IPS-18a (cell line): ENCODE measurements around the gene GPR141.

Source experiments
- H3K27ac ChIP-seq: one replicate; pipeline ENCODE4 v1.5.1; 2013; ENCODE audit warnings: low read length
- H3K27me3 ChIP-seq: one replicate; pipeline ENCODE4 v1.6.1; 2013; ENCODE audit warnings: mild to moderate bottlenecking, low read length; ENCODE audit not compliant: control insufficient read depth, insufficient read depth
- H3K36me3 ChIP-seq: one replicate; pipeline ENCODE4 v1.6.1; 2013; ENCODE audit warnings: low read depth, low read length; ENCODE audit not compliant: control insufficient read depth
- H3K4me1 ChIP-seq: one replicate; pipeline ENCODE4 v1.6.1; 2013; ENCODE audit warnings: low read depth, low read length; ENCODE audit not compliant: control insufficient read depth
- H3K4me3 ChIP-seq: one replicate; pipeline ENCODE4 v1.5.1; 2013; ENCODE audit warnings: low read length
- H3K9ac ChIP-seq: one replicate; pipeline ENCODE4 v1.6.1; 2013; ENCODE audit warnings: mild to moderate bottlenecking, low read length, moderate library complexity
- H3K9me3 ChIP-seq: one replicate; pipeline ENCODE4 v1.6.1; 2013; ENCODE audit warnings: low read depth, low read length; ENCODE audit not compliant: control insufficient read depth

GPR141 gene

DNA sequence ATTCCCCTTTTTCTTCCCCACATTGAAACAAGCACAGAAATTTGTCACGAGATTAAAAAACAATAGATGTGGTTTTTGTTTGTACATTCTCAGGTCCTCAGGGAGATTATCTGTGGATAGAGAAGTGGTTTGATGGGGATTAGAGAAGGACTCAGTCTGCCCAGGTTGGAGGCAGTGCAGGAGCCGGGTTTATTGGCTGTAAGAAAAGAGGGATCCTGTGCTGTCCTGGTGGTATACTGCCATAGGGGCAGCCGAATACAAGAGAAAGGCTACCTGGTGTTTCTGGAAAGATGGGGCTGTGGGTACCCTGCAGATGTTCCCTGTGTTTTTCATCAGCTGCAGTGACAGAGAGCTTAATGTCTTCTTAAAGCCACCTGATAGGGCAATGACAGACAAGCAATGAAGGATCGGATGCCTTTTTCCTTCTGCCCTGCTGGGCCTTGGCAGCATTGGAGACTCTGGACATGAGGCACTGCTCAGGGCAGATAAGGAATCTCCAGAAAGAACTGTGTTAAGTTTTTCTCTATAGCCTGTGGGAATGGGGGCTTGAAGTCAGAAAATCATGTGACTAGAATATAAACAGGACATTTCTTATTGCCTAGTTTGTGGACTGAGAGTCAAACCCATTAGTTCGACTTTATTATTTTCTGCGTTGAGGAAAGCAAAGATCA, 18.1 kb upstream of the GPR141 start:
- Histone ChIP-seq H3K27ac (no peak overlapping the region), H3K4me1 (peaks cover 30% of the 10 kb centered on the region), H3K9me3 (no peaks in the 10 kb centered on the region), H3K27me3 (no peaks in the 10 kb centered on the region), H3K9ac (no peak overlapping the region), H3K4me3 (no peak overlapping the region), H3K36me3 (no peaks in the 10 kb centered on the region)

DNA sequence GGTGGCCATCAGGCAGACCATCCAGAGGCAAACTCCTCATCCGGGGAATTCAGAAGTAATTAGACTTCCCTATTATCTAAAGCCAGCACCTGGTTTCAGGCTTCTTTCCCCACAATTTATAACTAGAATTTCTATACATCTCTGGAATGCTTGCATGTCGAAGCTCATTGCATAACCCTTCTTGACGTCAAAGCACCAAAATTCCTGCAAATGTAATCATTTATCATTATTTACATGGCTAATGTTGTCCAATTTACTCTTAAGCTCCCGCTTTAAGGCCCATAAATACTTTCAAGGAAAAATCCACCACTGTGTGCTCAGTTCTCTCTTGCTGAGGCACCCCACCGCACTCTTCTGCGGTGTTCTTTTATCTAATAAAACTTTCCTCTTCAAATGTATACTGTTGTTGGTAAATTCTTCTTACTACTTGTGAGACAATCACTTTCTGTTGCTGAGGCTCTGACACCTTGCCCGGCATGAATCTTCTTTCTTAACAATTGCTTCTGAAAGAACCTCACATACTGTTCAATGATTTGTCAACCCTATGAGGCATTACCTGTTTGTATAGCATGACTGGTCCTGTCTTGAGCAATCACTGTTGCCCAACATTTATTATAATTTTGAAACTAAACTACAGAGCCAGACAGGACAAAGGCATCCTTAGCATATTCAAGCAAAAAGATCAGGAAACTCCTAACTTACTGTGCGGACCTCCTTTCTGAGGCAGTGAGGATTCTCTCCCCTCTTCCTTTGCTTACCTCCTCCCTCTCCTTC, 17.4 kb upstream of the GPR141 start:
- Histone ChIP-seq H3K27ac (no peak overlapping the region), H3K36me3 (no peaks in the 10 kb centered on the region), H3K9me3 (no peaks in the 10 kb centered on the region), H3K27me3 (no peaks in the 10 kb centered on the region), H3K4me1 (peaks cover 30% of the 10 kb centered on the region), H3K4me3 (no peak overlapping the region), H3K9ac (no peak overlapping the region)

GRCh38 chr7:37669818-37670217, 13.7 kb upstream of the GPR141 start:
- no peak overlapping the region for H3K9ac ChIP-seq
- H3K9me3 ChIP-seq = no peaks in the 10 kb centered on the region
- no peak overlapping the region for H3K27ac ChIP-seq
- H3K4me3 ChIP-seq = no peak overlapping the region
- H3K27me3 ChIP-seq = no peaks in the 10 kb centered on the region
- H3K36me3 ChIP-seq = no peaks in the 10 kb centered on the region
- peaks cover 23% of the 10 kb centered on the region for H3K4me1 ChIP-seq

DNA sequence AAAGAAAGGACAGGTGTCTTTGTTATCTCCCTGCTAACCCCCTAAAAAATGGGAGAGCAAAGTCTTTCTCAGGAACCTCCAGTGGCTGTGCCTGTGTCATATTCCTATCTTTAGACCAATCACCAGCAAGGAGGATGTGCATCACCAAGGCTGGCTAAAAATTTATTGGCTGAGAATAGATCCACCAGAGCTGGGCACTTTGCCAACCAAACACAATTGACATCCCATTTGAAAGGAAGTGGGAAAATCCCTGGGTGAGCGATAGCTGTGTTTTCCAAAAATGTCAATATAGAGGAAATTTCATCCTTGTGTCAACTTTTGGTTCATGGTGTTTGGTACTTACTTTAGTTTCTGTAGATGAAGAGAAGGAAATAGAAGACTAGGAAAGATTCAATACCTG, 13.1 kb upstream of the GPR141 start:
- Histone ChIP-seq H3K9me3 (no peaks in the 10 kb centered on the region), H3K27ac (no peak overlapping the region), H3K27me3 (no peaks in the 10 kb centered on the region), H3K4me1 (peaks cover 20% of the 10 kb centered on the region), H3K4me3 (no peak overlapping the region), H3K36me3 (no peaks in the 10 kb centered on the region), H3K9ac (no peak overlapping the region)

DNA sequence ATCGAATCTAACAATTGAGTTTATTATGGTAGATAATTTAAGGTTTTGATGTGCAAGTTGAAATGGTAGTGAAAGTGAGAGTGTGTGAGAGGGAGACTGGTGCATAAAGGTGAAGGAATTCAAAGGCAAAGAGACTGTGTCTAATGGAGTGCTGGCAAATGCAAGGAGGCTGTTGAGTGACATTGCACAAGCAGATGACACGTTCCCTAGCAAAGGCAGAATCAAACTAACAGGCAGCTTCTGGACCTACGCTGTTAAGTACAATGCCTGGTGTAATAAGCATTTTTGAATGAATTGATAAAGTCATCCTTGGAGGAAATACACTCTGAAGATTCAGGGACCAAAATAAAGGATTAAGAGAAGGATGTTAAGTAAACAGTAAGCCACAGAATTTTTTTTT, 11.7 kb upstream of the GPR141 start:
- Histone ChIP-seq H3K27me3 (no peaks in the 10 kb centered on the region), H3K9me3 (no peaks in the 10 kb centered on the region), H3K9ac (no peak overlapping the region), H3K4me1 (peaks cover 8% of the 10 kb centered on the region), H3K27ac (no peak overlapping the region), H3K36me3 (no peaks in the 10 kb centered on the region), H3K4me3 (no peak overlapping the region)

DNA sequence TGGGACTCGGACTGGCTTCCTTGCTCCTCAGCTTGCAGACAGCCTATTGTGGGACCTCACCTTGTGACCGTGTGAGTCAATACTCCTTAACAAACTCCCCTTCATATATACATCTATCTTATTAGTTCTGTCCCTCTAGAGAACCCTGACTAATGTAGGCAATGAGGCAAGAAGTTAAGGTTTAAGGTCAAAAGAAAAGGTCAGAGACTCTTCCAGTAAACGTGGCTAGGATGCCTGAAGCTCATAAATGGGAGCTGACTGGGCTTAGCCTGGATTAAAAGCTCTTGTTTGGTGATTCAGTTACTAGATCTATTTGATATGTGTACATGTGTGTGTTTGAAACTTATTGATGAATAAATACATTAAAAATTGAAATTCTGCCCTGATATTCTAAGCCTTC, 10.6 kb upstream of the GPR141 start:
- H3K9ac ChIP-seq = no peak overlapping the region
- no peak overlapping the region for H3K27ac ChIP-seq
- H3K9me3 ChIP-seq = no peaks in the 10 kb centered on the region
- H3K36me3 ChIP-seq = no peaks in the 10 kb centered on the region
- no peaks in the 10 kb centered on the region for H3K27me3 ChIP-seq
- H3K4me3 ChIP-seq = no peak overlapping the region
- peaks cover 8% of the 10 kb centered on the region for H3K4me1 ChIP-seq

- Histone ChIP-seq H3K4me3 (no peak overlapping the region), H3K9ac (no peak overlapping the region), H3K27ac (no peak overlapping the region), H3K27me3 (no peaks in the 10 kb centered on the region), H3K9me3 (no peaks in the 10 kb centered on the region), H3K4me1 (peaks cover 8% of the 10 kb centered on the region), H3K36me3 (no peaks in the 10 kb centered on the region)
Measured at GRCh38 chr7:37673523-37673922, 10.0 kb upstream of the GPR141 start.

GRCh38 chr7:37674531-37674930, 9.0 kb upstream of the GPR141 start:
- no peaks in the 10 kb centered on the region for H3K36me3 ChIP-seq
- no peak overlapping the region for H3K4me3 ChIP-seq
- no peak overlapping the region for H3K9ac ChIP-seq
- H3K27me3 ChIP-seq = no peaks in the 10 kb centered on the region
- peaks cover 6% of the 10 kb centered on the region for H3K4me1 ChIP-seq
- H3K27ac ChIP-seq = no peak overlapping the region
- no peaks in the 10 kb centered on the region for H3K9me3 ChIP-seq

- H3K27ac ChIP-seq = no peak overlapping the region
- no peaks in the 10 kb centered on the region for H3K9me3 ChIP-seq
- no peaks in the 10 kb centered on the region for H3K36me3 ChIP-seq
- H3K9ac ChIP-seq = no peak overlapping the region
- no peak overlapping the region for H3K4me3 ChIP-seq
- no peaks in the 10 kb centered on the region for H3K27me3 ChIP-seq
- H3K4me1 ChIP-seq = no peaks in the 10 kb centered on the region
Measured at GRCh38 chr7:37675749-37676148, 7.8 kb upstream of the GPR141 start.

DNA sequence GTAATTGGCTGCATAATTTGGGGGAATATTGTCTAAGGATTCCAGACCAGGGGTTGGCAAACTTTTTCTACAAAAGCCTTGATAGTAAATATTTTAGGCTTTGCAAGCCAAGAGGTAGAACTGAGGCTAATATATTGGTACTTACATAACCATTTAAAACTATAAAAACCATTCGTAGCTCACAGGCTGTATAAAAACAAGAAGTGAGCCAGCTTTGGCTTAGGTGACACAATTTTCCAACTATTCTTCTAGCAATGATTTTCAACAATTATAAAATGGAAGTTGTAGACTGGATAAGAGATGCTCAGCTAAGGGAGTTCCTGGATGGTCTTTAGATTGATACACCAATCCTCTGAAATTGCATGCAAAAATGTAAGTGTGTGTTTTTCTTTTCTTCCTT, 1.4 kb downstream of the GPR141 start:
- Histone ChIP-seq H3K9ac (no peak overlapping the region), H3K9me3 (no peaks in the 10 kb centered on the region), H3K4me1 (peaks cover 14% of the 10 kb centered on the region), H3K36me3 (no peaks in the 10 kb centered on the region), H3K4me3 (no peak overlapping the region), H3K27ac (no peak overlapping the region), H3K27me3 (no peaks in the 10 kb centered on the region)

DNA sequence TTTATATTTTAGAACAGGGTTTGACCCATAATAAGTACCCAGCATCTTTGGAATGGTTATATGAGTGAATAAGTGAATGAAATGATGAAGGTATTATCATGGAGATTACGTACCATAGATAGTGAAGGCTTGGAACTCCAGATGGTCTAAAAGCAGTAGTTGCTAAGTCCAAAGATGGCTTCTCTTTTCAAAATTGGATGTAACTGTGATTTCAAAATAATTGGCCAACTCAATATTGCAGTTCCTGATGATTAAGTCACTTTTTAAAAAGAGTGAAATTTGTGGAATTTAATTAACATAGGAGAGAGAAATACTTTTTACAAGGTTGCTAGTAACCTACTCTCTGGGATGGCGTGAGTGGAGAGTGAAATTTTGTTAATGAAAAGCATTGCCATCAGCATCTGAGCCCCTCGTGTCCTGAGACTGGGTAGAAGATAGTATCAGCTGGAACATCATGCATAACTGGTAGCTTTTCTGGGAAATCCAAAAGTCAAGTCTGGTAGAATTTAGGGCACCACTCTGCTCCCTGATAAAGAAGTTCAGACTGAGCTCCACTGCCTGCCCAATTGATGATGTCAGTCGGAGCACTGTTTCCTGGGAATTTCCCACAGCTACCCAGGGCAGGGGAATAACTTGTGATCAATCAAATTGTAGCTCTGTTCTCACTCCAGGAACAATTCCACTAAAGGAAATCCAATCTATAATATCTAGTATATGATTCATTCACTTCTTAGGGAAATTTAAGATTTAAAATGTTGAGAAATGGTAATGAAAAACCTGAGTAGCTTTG, 3.2 kb downstream of the GPR141 start:
- Histone ChIP-seq H3K9ac (no peak overlapping the region), H3K9me3 (no peaks in the 10 kb centered on the region), H3K4me1 (peaks cover 14% of the 10 kb centered on the region), H3K36me3 (no peaks in the 10 kb centered on the region), H3K27ac (no peak overlapping the region), H3K4me3 (no peak overlapping the region), H3K27me3 (no peaks in the 10 kb centered on the region)
